Aorta (tissue), 5 donors: ENCODE data around the gene LHFPL2. TPM values are rescaled to one million over a fixed set of nuclear protein-coding genes. Genes with fewer than 3 reads are reported as not detected.
A peak's percentile ranks its signal among the peaks of the same experiment; 100 is the strongest.

Experiments used
- ATAC-seq: fragments of 200-7000 bp; cut with Tn5 transposase; one replicate; pipeline ENCODE4 v1.9.1; 2022; ENCODE audit warnings: moderate library complexity; ENCODE audit not compliant: low FRiP score
- DNase-seq, 2 donors: peaks; one replicate each; pipeline ENCODE4 v3.0.0-alpha.2; 2020
- H3K27ac ChIP-seq, 2 donors: one replicate each; pipeline ENCODE4 v1.5.1; 2013; ENCODE audit warnings: low read length in 2 of 2, mild to moderate bottlenecking in 2 of 2, moderate library complexity in 2 of 2, control low read depth in 1 of 2, inconsistent platforms in 1 of 2, low read depth in 1 of 2
- H3K27me3 ChIP-seq, 2 donors: one replicate each; pipeline ENCODE4 v1.6.1; 2013; ENCODE audit warnings: control low read depth in 1 of 2, low read length in 1 of 2, mild to moderate bottlenecking in 1 of 2, moderate library complexity in 1 of 2; ENCODE audit not compliant: insufficient read depth in 2 of 2, control insufficient read depth in 1 of 2
- H3K36me3 ChIP-seq, 2 donors: one replicate each; pipeline ENCODE4 v1.6.1; 2013; ENCODE audit warnings: control low read depth in 1 of 2, low read length in 1 of 2, mild to moderate bottlenecking in 1 of 2; ENCODE audit not compliant: insufficient read depth in 2 of 2, control insufficient read depth in 1 of 2
- H3K4me1 ChIP-seq, 2 donors: one replicate each; pipeline ENCODE4 v1.6.1; 2013; ENCODE audit warnings: low read length in 2 of 2, control low read depth in 1 of 2, mild to moderate bottlenecking in 1 of 2, moderate library complexity in 1 of 2; ENCODE audit not compliant: insufficient read depth in 2 of 2, control insufficient read depth in 1 of 2
- H3K4me3 ChIP-seq, 2 donors: one replicate each; pipeline ENCODE4 v1.5.1; 2013; ENCODE audit warnings: low read length in 2 of 2, control low read depth in 1 of 2, mild to moderate bottlenecking in 1 of 2
- H3K9me3 ChIP-seq: one replicate; pipeline ENCODE4 v1.6.1; 2013; ENCODE audit warnings: mild to moderate bottlenecking, low read length; ENCODE audit not compliant: control insufficient read depth
- WGBS, 2 donors: extraction: QIAGEN DNeasy Blood & Tissue Kit; methylation state at CpG; one replicate each; pipeline ENCODE4 v1.1.7; 2013; 5-methylcytosine and 5-hydroxymethylcytosine counted together
- intact Hi-C, 2 donors: fragments of 100-400 bp; cut with DNase I; formaldehyde crosslinking; loops; one replicate each; pipeline versions ENCODE4 v1.14.2 to v1.15.0; 2022
- polyA plus RNA-seq, 2 donors: library from polyadenylated mRNA; stranded (reverse); fragments of 200-250 nt; gene quantifications; one replicate each; pipeline ENCODE4 v1.2.3, GENCODE V29; 2013
- total RNA-seq, 2 donors: library from RNA; stranded (reverse); fragmentation: NEBNext Ultra II Directional; extraction: Animal tissue kit (Norgen Biotek cat#: 25700); gene quantifications; one replicate each; pipeline ENCODE4 v1.2.1, GENCODE V29; 2021
- donor health status: healthy with polysubstance abuse.
- donor health status: Bipolar disorder and iron deficiency.
- donor health status: DM: no; HTN: no; CAD: no.
- donor health status: DM: no; HTN: no; CAD: no.
- donor health status: DM: yes; HTN: yes; CAD: no.

LHFPL2 gene
- total and polyA plus RNA-seq, 4 donors: 16.4 to 43.1 (median 29.3) TPM

DNA sequence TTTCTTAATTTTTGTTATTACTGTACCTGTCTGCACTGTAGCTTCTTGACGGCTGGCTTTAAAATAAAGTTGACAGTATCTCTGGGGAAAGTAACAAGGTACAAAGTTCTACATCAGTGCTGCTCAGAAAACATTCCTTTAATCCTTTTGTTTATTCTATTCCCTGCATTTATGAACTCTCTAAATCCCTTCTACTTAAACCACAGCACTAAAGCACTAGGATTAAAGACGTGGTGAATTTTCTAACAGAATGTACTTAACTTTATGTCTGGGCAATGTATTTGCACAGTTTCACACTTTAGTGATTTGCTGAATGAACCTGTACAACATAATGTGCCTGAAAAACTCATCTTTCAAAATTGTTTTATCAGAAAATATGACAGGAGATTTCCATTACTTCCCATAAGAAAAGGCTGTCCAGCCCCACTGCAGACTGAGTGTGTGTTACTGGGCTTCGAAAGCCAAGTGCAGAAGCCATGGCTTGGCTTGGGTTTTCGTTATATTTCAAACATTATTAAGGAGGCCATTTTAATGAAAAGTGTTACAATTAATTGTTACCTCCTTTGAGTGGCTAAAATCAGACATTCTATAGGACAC lies 43.8 kb downstream of the LHFPL2 start:
- intact Hi-C loops: no loop called here
- Histone ChIP-seq H3K4me1 (no peaks in the 10 kb centered on the region), H3K9me3 (no peaks in the 10 kb centered on the region), H3K4me3 (no peak overlapping the region), H3K27ac (no peak overlapping the region), H3K36me3 (no peaks in the 10 kb centered on the region), H3K27me3 (no peaks in the 10 kb centered on the region)
- peak; percentile 27 for ATAC-seq
- 19 to 35% methylated on average over 4 of the region's 4 CpGs for WGBS, 2 donors
- DNase-seq: no peak

DNA sequence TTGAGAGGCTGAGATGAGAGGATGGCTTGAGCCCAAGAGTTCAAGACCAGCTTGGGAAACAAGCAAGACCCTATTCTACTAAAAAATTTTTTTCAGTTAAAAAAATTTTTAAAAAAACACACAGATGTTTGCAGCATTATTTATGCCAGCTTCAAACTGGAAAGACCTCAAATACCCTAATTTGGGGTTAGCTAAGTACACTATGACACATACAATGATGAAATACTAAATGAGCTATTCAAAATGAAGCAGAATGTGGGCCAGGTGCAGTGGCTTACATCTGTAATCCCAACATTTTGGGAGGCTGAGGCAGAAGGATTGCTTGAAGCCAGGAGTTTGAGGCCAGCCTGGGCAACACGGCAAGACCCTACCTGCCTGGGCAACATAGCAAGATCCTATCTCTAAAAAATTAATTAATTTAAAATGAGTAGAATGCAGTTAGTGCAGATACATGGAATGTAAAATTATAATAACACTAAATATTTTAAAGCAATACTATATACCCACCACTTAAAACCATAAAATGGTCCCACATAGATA lies 44.9 kb downstream of the LHFPL2 start:
- ATAC-seq (no peak), DNase-seq (no peak)
- no peaks in the 10 kb centered on the region for H3K9me3 ChIP-seq
- no peaks in the 10 kb centered on the region for H3K36me3 ChIP-seq
- H3K27me3 ChIP-seq: no peaks in the 10 kb centered on the region
- H3K4me3 ChIP-seq: no peak overlapping the region
- intact Hi-C loops: no loop called here
- WGBS, 2 donors: 97 to 98% methylated on average over 1 of the region's 1 CpG
- no peak overlapping the region for H3K27ac ChIP-seq
- H3K4me1 ChIP-seq: no peaks in the 10 kb centered on the region

DNA sequence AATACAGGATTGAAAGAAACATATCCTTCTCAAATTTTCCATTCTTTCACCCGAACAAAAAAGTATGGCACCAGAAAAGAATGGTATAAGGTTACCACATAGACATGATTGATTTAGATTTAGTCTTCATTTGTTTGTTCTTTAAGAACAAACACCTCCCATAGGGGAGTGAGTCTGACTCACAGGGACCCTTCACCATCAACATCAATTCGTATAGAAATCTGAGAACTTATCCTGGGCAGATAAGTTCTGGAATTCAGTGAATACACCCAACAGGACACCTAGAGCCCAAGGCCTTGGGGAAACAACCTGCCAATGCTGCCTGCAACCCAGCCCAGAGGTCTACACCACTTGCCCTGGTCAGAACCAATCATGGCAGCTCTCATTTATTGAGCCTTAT lies 46.2 kb downstream of the LHFPL2 start:
- Histone ChIP-seq H3K27me3 (no peaks in the 10 kb centered on the region), H3K36me3 (no peaks in the 10 kb centered on the region), H3K4me1 (peaks cover 0 to 1% of the 10 kb centered on the region in 2 donors), H3K4me3 (no peak overlapping the region), H3K9me3 (no peaks in the 10 kb centered on the region), H3K27ac (no peak overlapping the region)
- intact Hi-C loops: no loop called here
- WGBS, 2 donors: 56 to 70% methylated on average over 2 of the region's 2 CpGs
- ATAC-seq (no peak), DNase-seq (no peak)

DNA sequence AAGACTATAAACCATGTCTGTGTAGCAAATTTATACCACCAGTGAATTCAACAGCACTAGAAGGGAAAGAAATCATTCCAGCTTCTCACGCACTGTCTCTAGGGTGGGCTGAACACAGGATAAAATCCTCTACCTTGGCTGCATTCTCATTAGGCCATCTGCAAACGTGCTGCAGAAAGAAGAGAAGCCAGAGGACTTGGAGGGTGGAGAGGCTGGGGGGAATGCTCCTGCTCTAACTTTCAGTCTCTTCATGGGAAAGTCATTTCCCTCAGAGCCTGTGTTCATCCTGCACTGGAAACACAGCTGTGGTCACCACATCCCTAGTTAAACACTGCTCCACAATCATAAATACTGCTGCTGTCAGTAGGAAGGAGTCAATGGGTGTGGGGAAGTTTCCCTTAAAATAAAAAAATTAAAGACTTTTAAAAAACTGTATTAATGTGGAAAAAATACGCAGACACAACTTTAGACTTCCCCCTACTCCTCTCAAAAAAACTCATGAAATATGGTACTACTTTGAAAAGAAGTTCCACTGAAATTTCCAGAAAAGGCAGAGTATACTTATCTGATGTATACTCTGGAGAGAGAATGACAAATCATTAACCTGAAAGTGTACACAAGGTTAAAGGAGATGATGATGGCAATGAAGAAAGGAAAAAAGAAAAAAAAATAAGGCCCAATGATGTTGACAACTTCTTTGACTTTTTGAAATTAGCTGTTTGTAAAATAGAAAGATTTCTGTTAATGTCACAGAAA lies 46.8 kb downstream of the LHFPL2 start:
- peak overlapping the region in 1 of 2 donors; percentile 43 for H3K27ac ChIP-seq
- whole genome bisulfite sequencing, 2 donors: 70 to 75% methylated on average over 3 of the region's 3 CpGs
- H3K36me3 ChIP-seq: no peaks in the 10 kb centered on the region
- ATAC-seq (no peak), DNase-seq (no peak)
- H3K9me3 ChIP-seq: no peaks in the 10 kb centered on the region
- no peak overlapping the region for H3K4me3 ChIP-seq
- no peaks in the 10 kb centered on the region for H3K27me3 ChIP-seq
- peaks cover 0 to 1% of the 10 kb centered on the region in 2 donors for H3K4me1 ChIP-seq
- intact Hi-C loops: no loop called here

DNA sequence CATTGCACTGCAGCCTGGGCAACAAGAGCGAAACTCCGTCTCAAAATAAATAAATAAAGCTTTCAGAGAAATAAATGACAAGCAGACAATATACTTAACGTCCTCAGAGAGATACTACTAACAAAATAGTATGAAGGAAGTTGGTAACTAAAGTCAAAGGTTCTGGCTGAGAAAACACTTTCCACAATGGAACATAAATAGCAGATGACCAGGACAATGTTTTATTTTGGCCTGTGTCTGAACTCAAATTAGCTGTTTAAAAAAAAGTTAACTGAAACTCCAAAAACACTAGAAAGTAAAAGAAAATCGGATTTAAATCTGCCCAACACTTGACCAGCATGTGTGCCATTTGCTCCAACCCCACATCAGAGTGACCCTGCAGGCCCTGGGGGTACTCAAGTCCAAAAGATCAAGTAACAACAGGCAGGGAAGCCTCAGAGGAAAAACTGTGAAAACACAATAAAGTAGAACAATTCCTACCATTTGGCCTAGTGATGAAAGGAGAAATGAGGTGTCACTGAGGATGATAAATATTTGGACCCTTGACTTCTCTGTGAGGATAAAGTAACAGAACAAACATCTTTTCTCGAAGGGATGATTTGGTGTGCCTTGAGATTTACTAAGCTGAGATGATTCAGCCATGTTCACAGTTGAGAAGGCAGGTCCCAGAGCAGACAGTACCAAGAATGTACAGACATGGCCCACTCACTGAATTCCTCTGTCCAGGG lies 47.7 kb downstream of the LHFPL2 start:
- H3K27me3 ChIP-seq: no peaks in the 10 kb centered on the region
- intact Hi-C loops: no loop called here
- 5 to 13% methylated on average over 5 of the region's 5 CpGs for WGBS, 2 donors
- H3K4me1 ChIP-seq: peaks cover 0 to 1% of the 10 kb centered on the region in 2 donors
- peak overlapping the region in 1 of 2 donors; percentile 43 for H3K27ac ChIP-seq
- H3K9me3 ChIP-seq: no peaks in the 10 kb centered on the region
- DNase-seq (no peak), ATAC-seq (no peak)
- no peak overlapping the region for H3K4me3 ChIP-seq
- H3K36me3 ChIP-seq: no peaks in the 10 kb centered on the region

DNA sequence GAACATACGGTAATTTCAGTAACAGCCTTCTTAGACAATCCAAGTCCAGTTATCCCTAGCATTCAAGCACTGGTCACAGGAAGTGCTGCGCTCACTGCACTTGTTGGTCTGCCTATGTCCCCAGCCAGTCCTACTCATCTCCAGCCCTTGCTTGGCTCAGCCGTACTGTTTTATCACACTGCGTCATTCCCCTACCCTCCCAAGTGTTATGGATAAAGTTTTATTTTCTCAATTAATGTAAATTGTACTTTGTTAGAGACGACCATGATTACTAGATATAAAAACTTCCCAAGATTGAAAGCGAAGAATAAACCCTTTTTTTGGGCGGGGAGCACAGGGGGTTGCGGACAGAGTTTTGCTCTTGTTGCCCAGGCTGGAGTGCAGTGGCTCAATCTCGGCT lies 49.6 kb downstream of the LHFPL2 start:
- Histone ChIP-seq H3K27me3 (no peaks in the 10 kb centered on the region), H3K4me3 (no peak overlapping the region), H3K9me3 (no peaks in the 10 kb centered on the region), H3K4me1 (peaks cover 5 to 8% of the 10 kb centered on the region in 2 donors), H3K36me3 (no peaks in the 10 kb centered on the region), H3K27ac (no peak overlapping the region)
- ATAC-seq (no peak), DNase-seq (no peak)
- WGBS, 2 donors: 95 to 97% methylated on average over 9 of the region's 9 CpGs
- intact Hi-C loops: loop anchor here in 1 of 2 donors (5.0 to 10.0 kb wide), 2 partner anchors 46 to 47 kb away; partner anchors contain the start of gene LHFPL2

DNA sequence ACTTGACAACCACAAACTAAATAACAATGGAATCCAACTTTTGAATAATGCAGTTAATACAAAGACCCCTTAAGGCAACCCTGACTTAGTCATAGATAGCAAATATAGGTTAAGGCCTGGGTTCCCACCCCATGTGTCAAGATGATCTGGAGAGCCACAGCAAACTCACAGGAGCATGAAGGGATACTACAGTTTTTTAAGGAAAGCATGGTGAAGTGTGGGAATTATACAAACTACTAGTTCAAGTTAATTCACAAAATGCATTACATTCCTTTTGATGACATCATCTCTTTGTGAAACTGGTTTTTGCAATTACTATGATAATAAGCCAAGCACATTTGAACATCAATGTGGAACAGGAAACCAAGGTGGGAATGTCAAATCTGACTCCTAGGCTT lies 50.6 kb downstream of the LHFPL2 start:
- intact Hi-C loops: loop anchor here in 1 of 2 donors (5.0 to 10.0 kb wide), 2 partner anchors 46 to 47 kb away; partner anchors contain the start of gene LHFPL2
- peaks cover 5 to 12% of the 10 kb centered on the region in 2 donors for H3K4me1 ChIP-seq

DNA sequence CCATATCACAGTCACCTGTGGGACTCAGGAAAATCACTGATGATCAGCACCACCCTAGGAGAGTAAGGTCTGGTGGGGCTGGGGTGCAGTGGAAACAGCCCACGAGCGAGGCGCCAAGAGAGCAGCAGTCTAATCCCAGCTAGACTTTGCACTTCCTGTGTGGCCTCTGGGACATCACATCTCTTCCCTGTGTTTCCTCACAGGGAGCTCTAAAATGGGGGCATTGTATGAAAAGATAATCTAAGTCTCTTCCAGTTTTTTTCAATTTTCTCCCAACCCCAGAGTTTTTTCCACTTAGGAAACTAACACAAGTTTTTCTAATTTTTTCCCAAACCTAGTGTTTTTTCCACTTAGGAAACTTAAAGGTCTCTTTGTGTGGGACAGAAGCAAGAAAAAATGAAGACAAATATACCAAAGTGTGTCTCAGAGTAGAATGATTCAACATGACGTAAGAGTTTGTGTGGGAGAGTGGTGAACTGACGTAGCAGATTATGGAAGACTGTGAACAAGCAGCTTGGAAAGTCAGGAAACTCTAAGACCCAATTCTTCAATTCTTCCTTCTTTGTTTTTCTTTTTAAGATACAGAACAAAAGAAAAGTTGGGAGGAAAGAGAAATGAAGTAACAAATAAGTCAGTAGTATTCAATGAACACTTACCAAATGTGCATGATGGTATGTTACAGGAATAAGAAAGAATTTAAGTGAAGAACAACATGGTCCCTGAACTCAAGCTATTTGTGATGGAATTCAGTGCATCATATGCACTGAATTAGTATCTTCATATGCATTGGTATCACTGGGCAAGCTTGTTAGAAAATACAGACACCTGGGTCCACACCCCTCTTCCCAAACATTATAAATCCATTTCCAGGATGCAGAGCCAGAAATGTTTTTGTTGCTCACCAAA lies 51.3 kb downstream of the LHFPL2 start:
- H3K4me1 ChIP-seq: peaks cover 5 to 12% of the 10 kb centered on the region in 2 donors
- no peaks in the 10 kb centered on the region for H3K36me3 ChIP-seq
- no peak for DNase-seq
- H3K9me3 ChIP-seq: no peaks in the 10 kb centered on the region
- no peaks in the 10 kb centered on the region for H3K27me3 ChIP-seq
- intact Hi-C loops: loop anchor here in 1 of 2 donors (5.0 to 10.0 kb wide), 2 partner anchors 45 to 47 kb away; partner anchors contain the start of gene LHFPL2
- H3K27ac ChIP-seq: no peak overlapping the region
- H3K4me3 ChIP-seq: no peak overlapping the region
- 52 to 53% methylated on average over 5 of the region's 5 CpGs for WGBS, 2 donors
- no peak for ATAC-seq

More for the DNA sequence above, 50.6 kb downstream of the LHFPL2 start:
- DNase-seq (no peak), ATAC-seq (no peak)
- no peak overlapping the region for H3K4me3 ChIP-seq
- no peak overlapping the region for H3K27ac ChIP-seq
- H3K36me3 ChIP-seq: no peaks in the 10 kb centered on the region
- no peaks in the 10 kb centered on the region for H3K27me3 ChIP-seq
- H3K9me3 ChIP-seq: no peaks in the 10 kb centered on the region
